Left lung (tissue), 10 donors: Measurements from ENCODE around the gene ABHD16A. TPM values are rescaled to one million over a fixed set of nuclear protein-coding genes. Genes with fewer than 3 reads are reported as not detected.

Experiments used
- ATAC-seq: fragments of 200-7000 bp; cut with Tn5 transposase; one replicate; pipeline ENCODE4 v1.9.1; 2020; ENCODE audit warnings: moderate library complexity
- DNase-seq, 4 donors: peaks; one replicate each; pipeline ENCODE4 v3.0.0-alpha.2; 2013 to 2020
- H3K27ac ChIP-seq, 2 donors: fragments of 200-600 bp; sonication (generic) in 1 of 2; one replicate each; pipeline versions ENCODE4 v1.5.0 to v1.8.0; 2020 to 2021
- H3K27me3 ChIP-seq, 2 donors: fragments of 200-600 bp; sonication (generic) in 1 of 2; one replicate each; pipeline versions ENCODE4 v1.5.0 to v1.8.0; 2020 to 2021
- H3K36me3 ChIP-seq, 2 donors: fragments of 200-600 bp; sonication (generic) in 1 of 2; one replicate each; pipeline versions ENCODE4 v1.5.0 to v1.8.0; 2020 to 2021
- H3K4me1 ChIP-seq, 2 donors: fragments of 200-600 bp; one replicate each; pipeline ENCODE4 v1.8.0; 2021
- H3K4me3 ChIP-seq, 2 donors: fragments of 200-600 bp; sonication (generic) in 1 of 2; one replicate each; pipeline versions ENCODE4 v1.5.0 to v1.8.0; 2020 to 2021; ENCODE audit warnings: mild to moderate bottlenecking in 1 of 2
- H3K9me3 ChIP-seq, 2 donors: fragments of 200-600 bp; sonication (generic) in 1 of 2; one replicate each; pipeline versions ENCODE4 v1.5.0 to v1.8.0; 2020 to 2021
- CTCF ChIP-seq, 2 donors: fragments of 200-600 bp; sonication (generic) in 1 of 2; IDR thresholded peaks; one replicate each; pipeline versions ENCODE4 v1.5.0 to v1.8.0; 2021; ENCODE audit warnings: antibody characterized with exemption in 2 of 2
- intact Hi-C, 2 donors: fragments of 100-400 bp; cut with DNase I; formaldehyde crosslinking; loops; one replicate each; pipeline versions ENCODE4 v1.11.2 to v1.14.2; 2022
- polyA plus RNA-seq, 6 donors: library from polyadenylated mRNA; unstranded; fragments of 120-200 nt; gene quantifications; one replicate each; pipeline ENCODE4 v1.2.1, GENCODE V29; 2013; ENCODE audit not compliant: insufficient read length in 6 of 6
- total RNA-seq, 2 donors: library from RNA; stranded (reverse); fragmentation: NEBNext Ultra II Directional; extraction: Animal tissue kit (Norgen Biotek cat#: 25700); gene quantifications; one replicate each; pipeline ENCODE4 v1.2.1, GENCODE V29; 2021
- donor health status: DM: no; HTN: yes; CAD: no.
- donor health status: DM: no; HTN: no; CAD: no.

Gene ABHD16A
- total and polyA plus RNA-seq, 8 donors, result 53.6 to 63.9 (median 58.1) TPM

DNA sequence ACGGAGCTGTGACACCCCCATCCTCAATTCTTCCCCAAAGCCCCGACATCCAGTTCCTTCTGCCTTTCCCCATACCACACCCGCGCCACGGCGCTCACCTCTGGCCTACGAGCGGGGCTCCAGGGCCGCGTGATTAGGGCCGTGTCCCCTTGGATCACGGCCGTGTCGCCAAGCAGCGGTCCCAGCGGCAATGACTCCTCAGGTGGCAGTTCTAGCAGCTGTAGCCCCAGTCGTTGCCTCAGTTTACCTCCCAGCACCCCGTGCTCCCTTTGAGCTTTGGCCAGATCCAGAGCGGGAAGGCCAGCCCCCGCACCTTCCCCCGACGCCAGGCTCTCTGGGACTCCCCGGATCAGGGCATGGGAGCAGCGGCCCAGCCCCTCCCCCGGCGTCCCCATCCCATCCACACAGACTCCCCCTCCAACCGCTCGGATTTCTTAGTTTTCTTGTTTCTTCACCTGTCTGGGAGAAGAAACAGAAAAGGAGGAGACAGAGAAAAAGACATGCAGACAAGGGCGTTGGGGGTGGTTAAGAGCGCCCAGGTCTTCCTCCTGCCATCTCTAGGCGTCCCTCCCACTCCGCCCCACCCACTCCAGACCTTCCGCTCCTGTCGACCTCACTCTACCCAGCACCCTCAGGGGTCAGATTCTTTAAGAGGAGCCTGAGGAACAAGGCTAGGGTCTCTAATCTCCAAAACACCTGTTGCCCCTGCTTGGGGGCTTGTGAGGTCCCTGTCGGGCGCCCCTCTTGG, 25.8 kb upstream of the ABHD16A start, which contains the start of gene DDAH2:
Gene DDAH2, minus strand, starts transcription at position 533 of the 748 bp plus-strand sequence. Its CDS starts 138 bp downstream, at position 395.
- Histone ChIP-seq H3K4me3 (peak within 1 kb of the TSS; percentile 48 to 79), H3K27ac (peak within 1 kb of the TSS; percentile 92 to 97), H3K27me3 (no peaks in the 10 kb centered on the region), H3K36me3 (peaks cover 4 to 67% of the 10 kb centered on the region in 2 donors), H3K9me3 (no peaks in the 10 kb centered on the region), H3K4me1 (peaks cover 25 to 79% of the 10 kb centered on the region in 2 donors)
- peak; percentile 48 to 60 for TF ChIP-seq CTCF (IDR thresholded peaks at IDR 0.05)
- ATAC-seq, result peak; percentile 42
- peak in 1 of 4 donors; percentile 81 for DNase-seq
- intact Hi-C loops, result no loop called here

GRCh38 chr6:31727717-31728671, 24.9 kb upstream of the ABHD16A start:
- no peak for TF ChIP-seq CTCF (IDR thresholded peaks at IDR 0.05)
- Histone ChIP-seq H3K9me3 (no peaks in the 10 kb centered on the region), H3K27me3 (no peaks in the 10 kb centered on the region), H3K4me1 (peaks cover 25 to 69% of the 10 kb centered on the region in 2 donors), H3K4me3 (peak overlapping the region; percentile 48 to 79), H3K36me3 (peaks cover 0 to 58% of the 10 kb centered on the region in 2 donors), H3K27ac (peak overlapping the region; percentile 77 to 97)
- no peak for ATAC-seq
- intact Hi-C loops, result no loop called here
- DNase-seq, result peak in 1 of 4 donors; percentile 85

GRCh38 chr6:31727034-31727716, 24.1 kb upstream of the ABHD16A start:
- Histone ChIP-seq H3K27ac (peak overlapping the region; percentile 77 to 97), H3K4me3 (peak overlapping the region in 1 of 2 donors; percentile 79), H3K4me1 (peaks cover 25 to 61% of the 10 kb centered on the region in 2 donors), H3K27me3 (no peaks in the 10 kb centered on the region), H3K36me3 (peaks cover 0 to 49% of the 10 kb centered on the region in 2 donors), H3K9me3 (no peaks in the 10 kb centered on the region)
- intact Hi-C loops, result no loop called here
- no peak for TF ChIP-seq CTCF (IDR thresholded peaks at IDR 0.05)
- ATAC-seq, result peak; percentile 4
- DNase-seq, result peak in 2 of 4 donors; percentile 66 to 83

- no peaks in the 10 kb centered on the region for H3K27me3 ChIP-seq
- peak overlapping the region in 1 of 2 donors; percentile 97 for H3K27ac ChIP-seq
- intact Hi-C loops, result no loop called here
- peaks cover 24 to 47% of the 10 kb centered on the region in 2 donors for H3K4me1 ChIP-seq
- no peak overlapping the region for H3K4me3 ChIP-seq
- no peaks in the 10 kb centered on the region for H3K9me3 ChIP-seq
- ATAC-seq (no peak), DNase-seq (peak in 1 of 4 donors; percentile 48)
- TF ChIP-seq CTCF (IDR thresholded peaks at IDR 0.05), result no peak
- peaks cover 0 to 35% of the 10 kb centered on the region in 2 donors for H3K36me3 ChIP-seq
Observed at GRCh38 chr6:31725502-31726350, 22.6 kb upstream of the ABHD16A start.
